ENCODE results near the gene S100PBP. TPM values are rescaled to one million over a fixed set of nuclear protein-coding genes. Genes with fewer than 3 reads are reported as not detected.
A peak's percentile ranks its signal among the peaks of the same experiment; 100 is the strongest.

Gene S100PBP
- total RNA-seq, 4 donors from 2014 or later = 25.4 to 46.9 (median 29.8) TPM

DNA sequence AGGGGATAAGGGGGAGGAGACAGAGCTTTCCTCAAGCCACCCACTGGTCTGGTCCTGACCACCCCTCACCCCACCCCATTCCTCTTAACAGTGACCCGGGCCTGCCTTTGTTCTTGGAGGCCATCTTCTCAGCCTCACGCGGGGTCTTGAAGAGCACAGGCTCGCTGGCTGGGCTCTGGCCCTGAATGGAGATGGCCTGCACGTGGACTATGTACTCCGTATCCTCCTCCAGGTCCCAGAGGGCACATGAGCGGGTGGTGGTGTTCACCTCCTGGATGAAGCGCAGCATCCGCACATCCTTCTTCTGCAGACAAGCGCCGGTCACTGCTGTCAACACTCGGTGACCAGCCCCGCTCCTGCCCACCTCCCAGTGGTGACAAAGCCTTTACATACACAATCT, 50.6 kb downstream of the S100PBP start:
- Histone ChIP-seq H3K27me3 (peaks cover 7% of the 10 kb centered on the region), H3K9me3 (no peaks in the 10 kb centered on the region), H3K4me1 (peaks cover 0 to 66% (median 17%) of the 10 kb centered on the region in 3 donors), H3K27ac (no peak overlapping the region), H3K4me3 (no peak overlapping the region), H3K36me3 (peaks cover 0 to 32% of the 10 kb centered on the region in 2 donors)
- TF ChIP-seq EP300 (IDR thresholded peaks at IDR 0.05) (no peak), CTCF (IDR thresholded peaks at IDR 0.05) (no peak), POLR2A (IDR thresholded peaks at IDR 0.05) (no peak)
- no peak for ATAC-seq
- 84 to 90% methylated on average over 2 to 10 of the region's 13 CpGs for WGBS, 2 donors (ENCODE audit: low coverage in 1 of 2)

DNA sequence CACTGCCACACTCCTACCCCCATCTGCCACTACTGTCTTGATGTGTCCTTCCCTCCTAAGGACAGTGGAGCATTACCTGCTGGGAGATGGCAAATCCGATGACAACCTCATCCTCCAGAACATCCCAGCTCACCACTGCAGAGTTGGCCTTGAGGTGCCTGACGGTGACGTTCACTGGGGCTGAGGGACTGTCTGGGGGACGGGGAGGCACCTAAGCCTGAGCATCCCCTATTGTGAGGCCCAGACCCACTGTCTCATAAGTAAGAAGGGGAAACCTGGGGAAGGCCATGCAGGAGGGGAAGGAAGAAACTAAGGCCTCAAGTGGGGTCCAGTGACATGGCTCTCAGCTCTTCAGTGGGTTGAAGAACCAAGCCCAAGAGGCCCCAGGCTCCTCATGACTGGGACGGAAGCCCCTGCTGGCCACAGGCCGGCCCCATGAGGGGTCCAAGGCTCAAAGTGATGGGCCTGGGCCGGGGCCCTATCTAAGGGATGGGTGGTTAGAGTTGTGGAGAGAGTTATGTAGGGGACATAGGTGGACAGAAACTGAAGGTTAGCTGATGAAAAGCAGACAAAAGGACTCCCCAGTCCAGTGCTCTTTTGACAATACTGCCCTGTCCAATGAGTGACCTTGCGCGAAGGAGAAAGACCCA, 51.5 kb downstream of the S100PBP start:
- Histone ChIP-seq H3K27me3 (peaks cover 7% of the 10 kb centered on the region), H3K36me3 (peaks cover 0 to 23% of the 10 kb centered on the region in 2 donors), H3K27ac (no peak overlapping the region), H3K4me1 (peaks cover 0 to 59% (median 17%) of the 10 kb centered on the region in 3 donors), H3K4me3 (no peak overlapping the region), H3K9me3 (no peaks in the 10 kb centered on the region)
- no peak for ATAC-seq
- no peak for TF ChIP-seq POLR2AphosphoS5 (IDR thresholded peaks at IDR 0.05)
- TF ChIP-seq CTCF (IDR thresholded peaks at IDR 0.05) = no peak
- no peak for TF ChIP-seq EP300 (IDR thresholded peaks at IDR 0.05)
- no peak for TF ChIP-seq POLR2A (IDR thresholded peaks at IDR 0.05)
- WGBS, 2 donors (ENCODE audit: low coverage in 1 of 2) = 67 to 100% methylated on average over 2 of the region's 9 CpGs

DNA sequence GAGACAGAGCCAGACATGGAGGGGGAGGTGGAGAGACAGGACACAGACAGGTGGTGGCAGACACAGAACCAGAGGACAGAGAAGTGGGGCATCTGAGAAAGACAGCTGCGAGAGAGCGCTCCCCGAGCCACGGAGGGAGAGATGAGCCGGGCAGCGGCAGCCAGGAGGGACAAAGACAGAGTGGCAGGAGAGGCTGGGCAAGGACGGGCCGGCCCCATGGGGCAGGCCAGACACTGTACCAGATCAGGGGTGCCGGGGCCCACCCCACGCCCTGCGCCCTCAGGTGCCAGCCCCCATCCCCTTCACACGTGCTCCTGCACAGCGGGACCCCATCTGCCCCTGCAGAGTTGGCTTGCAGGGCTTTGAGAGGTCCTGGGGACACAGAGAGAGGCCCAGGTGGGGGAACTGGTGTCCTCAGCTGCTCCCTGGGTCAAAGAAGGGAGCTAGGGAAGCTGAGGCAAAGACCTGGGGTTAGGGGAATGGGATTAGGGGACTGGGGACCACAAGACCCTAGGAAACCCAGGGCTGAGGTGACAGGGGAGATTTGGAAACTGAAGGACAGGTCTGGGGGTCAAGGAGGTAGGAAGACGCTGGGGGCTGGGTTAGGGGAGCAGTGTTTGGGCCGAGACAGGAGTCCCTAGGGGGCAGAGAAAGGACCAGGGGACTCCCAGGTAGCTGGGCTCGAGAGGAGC, 52.6 kb downstream of the S100PBP start:
- H3K9me3 ChIP-seq = no peaks in the 10 kb centered on the region
- TF ChIP-seq POLR2A (IDR thresholded peaks at IDR 0.05) = no peak
- TF ChIP-seq POLR2AphosphoS5 (IDR thresholded peaks at IDR 0.05) = no peak
- no peak for TF ChIP-seq EP300 (IDR thresholded peaks at IDR 0.05)
- no peak for TF ChIP-seq CTCF (IDR thresholded peaks at IDR 0.05)
- H3K27ac ChIP-seq = peak overlapping the region in 3 of 4 donors; percentile 43 to 61 (median 59)
- WGBS, 2 donors (ENCODE audit: low coverage in 1 of 2) = 11 to 32% methylated on average over 5 to 8 of the region's 16 CpGs
- ATAC-seq = no peak
- peak overlapping the region; percentile 24 to 61 for H3K4me3 ChIP-seq
- peaks cover 0 to 49% (median 17%) of the 10 kb centered on the region in 3 donors for H3K4me1 ChIP-seq
- peaks cover 7% of the 10 kb centered on the region for H3K27me3 ChIP-seq
- peaks cover 0 to 13% of the 10 kb centered on the region in 2 donors for H3K36me3 ChIP-seq

DNA sequence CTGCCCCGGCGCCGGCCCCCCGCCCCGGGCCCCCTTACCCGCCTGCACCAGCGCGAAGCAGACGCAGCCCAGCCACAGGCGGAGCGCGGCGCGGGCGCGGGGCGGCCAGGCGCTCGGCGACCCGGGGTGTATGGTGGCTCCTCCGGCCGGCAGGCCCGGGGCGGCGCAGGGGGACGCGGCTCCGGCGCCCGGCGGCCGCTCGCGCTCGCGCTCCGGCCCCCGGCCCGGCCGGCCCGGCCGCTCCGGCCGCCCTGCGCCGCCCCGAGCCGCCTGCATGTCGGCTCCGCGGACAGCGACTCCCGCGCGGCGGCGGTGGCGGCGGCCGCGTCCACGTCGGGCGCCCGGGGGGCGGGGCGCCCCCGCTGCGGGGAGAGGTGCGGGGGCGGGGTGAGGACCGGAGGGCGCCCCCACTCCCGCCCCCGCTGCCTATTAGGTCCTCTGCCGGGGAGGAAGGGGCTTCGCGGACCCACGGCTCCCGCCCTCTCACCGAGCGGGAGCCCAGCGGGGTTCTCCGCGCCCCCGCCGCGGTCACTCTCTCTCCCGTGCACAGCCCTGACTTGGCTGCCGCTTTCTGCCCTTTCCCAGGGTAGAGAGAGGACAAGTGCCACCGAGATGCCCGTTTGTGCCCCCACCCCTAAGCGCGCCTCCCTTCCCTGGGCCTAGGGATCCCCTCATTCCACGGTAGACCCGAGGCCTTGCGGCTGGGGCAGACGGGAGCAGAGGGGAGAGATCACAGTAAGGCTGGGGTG, 53.3 kb downstream of the S100PBP start, which contains the start of gene FNDC5:
TSS of gene FNDC5 (minus strand) at position 298 of the 749 bp plus-strand sequence.
- Histone ChIP-seq H3K36me3 (peaks cover 0 to 13% of the 10 kb centered on the region in 2 donors), H3K27ac (peak within 1 kb of the TSS in 3 of 4 donors; percentile 63 to 71 (median 66)), H3K4me3 (peak within 1 kb of the TSS; percentile 46 to 61), H3K9me3 (no peaks in the 10 kb centered on the region), H3K4me1 (peaks cover 0 to 42% (median 17%) of the 10 kb centered on the region in 3 donors), H3K27me3 (peaks cover 7% of the 10 kb centered on the region)
- peak; percentile 65 for ATAC-seq
- no peak for TF ChIP-seq EP300 (IDR thresholded peaks at IDR 0.05)
- TF ChIP-seq POLR2A (IDR thresholded peaks at IDR 0.05) = no peak
- TF ChIP-seq POLR2AphosphoS5 (IDR thresholded peaks at IDR 0.05) = no peak
- no peak for TF ChIP-seq CTCF (IDR thresholded peaks at IDR 0.05)
- 0% methylated on average over 8 of the region's 99 CpGs; no CpG with 5 or more reads in 1 of the 2 donors for WGBS, 2 donors (ENCODE audit: low coverage in 1 of 2)
